Measurements from ENCODE around the gene KCTD16. TPM values are rescaled to one million over a fixed set of nuclear protein-coding genes. Genes with fewer than 3 reads are reported as not detected.

KCTD16 gene
- polyA plus RNA-seq, 1 donor (not counting 4 experiments of a cell fraction or from before 2014, with no cell fraction given): 0.04 TPM

- DNase-seq (ENCODE audit: low read depth, low spot score) (no peak), FAIRE-seq (no peak)
- H3K4me1 ChIP-seq (ENCODE audit: control insufficient read depth, extremely low read depth, insufficient read depth, low read length): no peaks in the 10 kb centered on the region
- no peak overlapping the region for H3K27ac ChIP-seq (ENCODE audit: control insufficient read depth, insufficient read depth, low read length)
- H3K9me1 ChIP-seq (ENCODE audit: control insufficient read depth, extremely low read depth, insufficient read depth, low read length): no peaks in the 10 kb centered on the region
- no peaks in the 10 kb centered on the region for H4K20me1 ChIP-seq (ENCODE audit: control insufficient read depth, extremely low read depth, insufficient read depth, low read length)
- H2AFZ ChIP-seq (ENCODE audit: control insufficient read depth, low read length): no peak overlapping the region
- no peaks in the 10 kb centered on the region for H3K27me3 ChIP-seq (ENCODE audit: control insufficient read depth, extremely low read depth, insufficient read depth, low read length)
- H3K4me2 ChIP-seq (ENCODE audit: control insufficient read depth, extremely low read depth, insufficient read depth, low read depth, low read length): no peak overlapping the region
- TF ChIP-seq EZH2 (IDR thresholded peaks at IDR 0.05; ENCODE audit: low read length) (no peak), CTCF (optimal IDR thresholded peaks at IDR 0.05 in 1 of 3, IDR thresholded peaks at IDR 0.05 in 1 of 3, conservative IDR thresholded peaks at IDR 0.05 in 1 of 3; ENCODE audit: extremely low read depth in 1 of 3, insufficient read depth in 2 of 3, low read length in 3 of 3) (no peak)
- dilution Hi-C loops (cut with MboI; ENCODE audit: extremely low pct_ligation_motif_present, low sequenced_read_pairs): no loop called here
- no peaks in the 10 kb centered on the region for H3K9me3 ChIP-seq (ENCODE audit: control insufficient read depth, low read depth, low read length)
- H3K4me3 ChIP-seq (ENCODE audit: control insufficient read depth in 2 of 3, extremely low read depth in 1 of 3, insufficient read depth in 2 of 3, low read depth in 1 of 3, low read length in 3 of 3): no peak overlapping the region
- no peaks in the 10 kb centered on the region for H3K79me2 ChIP-seq (ENCODE audit: control insufficient read depth, insufficient read depth, low read length)
- no peak overlapping the region for H3K9ac ChIP-seq (ENCODE audit: control insufficient read depth, extremely low read depth, insufficient read depth, low read length)
- no peaks in the 10 kb centered on the region for H3K36me3 ChIP-seq (ENCODE audit: control insufficient read depth in 2 of 2, extremely low read depth in 1 of 2, insufficient read depth in 2 of 2, low read length in 2 of 2)
These were observed 307.9 kb downstream of the KCTD16 start for GRCh38 chr5:144478565-144478964.

DNA sequence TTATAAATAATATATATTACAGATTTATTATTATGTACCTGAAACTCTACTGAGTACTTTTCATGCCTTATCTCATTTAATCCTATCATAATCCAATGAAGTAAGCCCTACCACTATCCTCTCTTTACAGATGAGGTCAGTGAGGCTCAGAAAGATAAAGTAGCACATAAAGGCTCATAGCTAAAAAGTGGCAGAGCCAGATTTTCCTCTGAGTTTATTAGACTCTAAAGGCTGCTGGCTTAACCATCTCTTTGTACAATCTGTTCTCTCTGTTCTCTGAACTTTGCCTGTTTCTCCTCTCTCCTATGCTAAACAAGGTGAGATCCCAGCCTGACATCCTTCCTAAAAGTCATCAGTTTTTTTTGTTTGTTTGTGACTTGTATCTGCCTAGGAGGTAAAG, 311.2 kb downstream of the KCTD16 start:
- H3K27me3 ChIP-seq (ENCODE audit: control insufficient read depth, extremely low read depth, insufficient read depth, low read length): no peaks in the 10 kb centered on the region
- DNase-seq (ENCODE audit: low read depth, low spot score) (no peak), FAIRE-seq (no peak)
- H3K9me1 ChIP-seq (ENCODE audit: control insufficient read depth, extremely low read depth, insufficient read depth, low read length): no peaks in the 10 kb centered on the region
- H3K4me2 ChIP-seq (ENCODE audit: control insufficient read depth, extremely low read depth, insufficient read depth, low read depth, low read length): no peak overlapping the region
- H3K4me1 ChIP-seq (ENCODE audit: control insufficient read depth, extremely low read depth, insufficient read depth, low read length): no peaks in the 10 kb centered on the region
- no peaks in the 10 kb centered on the region for H3K9me3 ChIP-seq (ENCODE audit: control insufficient read depth, low read depth, low read length)
- H3K36me3 ChIP-seq (ENCODE audit: control insufficient read depth in 2 of 2, extremely low read depth in 1 of 2, insufficient read depth in 2 of 2, low read length in 2 of 2): no peaks in the 10 kb centered on the region
- no peak overlapping the region for H3K9ac ChIP-seq (ENCODE audit: control insufficient read depth, extremely low read depth, insufficient read depth, low read length)
- no peak for TF ChIP-seq EZH2 (IDR thresholded peaks at IDR 0.05; ENCODE audit: low read length)
- no peak for TF ChIP-seq CTCF (optimal IDR thresholded peaks at IDR 0.05 in 1 of 3, IDR thresholded peaks at IDR 0.05 in 1 of 3, conservative IDR thresholded peaks at IDR 0.05 in 1 of 3; ENCODE audit: extremely low read depth in 1 of 3, insufficient read depth in 2 of 3, low read length in 3 of 3)
- H4K20me1 ChIP-seq (ENCODE audit: control insufficient read depth, extremely low read depth, insufficient read depth, low read length): no peaks in the 10 kb centered on the region
- dilution Hi-C loops (cut with MboI; ENCODE audit: extremely low pct_ligation_motif_present, low sequenced_read_pairs): no loop called here
- no peak overlapping the region for H3K4me3 ChIP-seq (ENCODE audit: control insufficient read depth in 2 of 3, extremely low read depth in 1 of 3, insufficient read depth in 2 of 3, low read depth in 1 of 3, low read length in 3 of 3)
- no peak overlapping the region for H3K27ac ChIP-seq (ENCODE audit: control insufficient read depth, insufficient read depth, low read length)
- H2AFZ ChIP-seq (ENCODE audit: control insufficient read depth, low read length): no peak overlapping the region
- no peaks in the 10 kb centered on the region for H3K79me2 ChIP-seq (ENCODE audit: control insufficient read depth, insufficient read depth, low read length)
